Hepatocyte (in vitro differentiated cells): ENCODE measurements around the gene LRGUK. TPM values are rescaled to one million over a fixed set of nuclear protein-coding genes. Genes with fewer than 3 reads are reported as not detected.
"Not testable (repeated sequence)": the region's sequence is repeated elsewhere in the genome, so short reads cannot be mapped to it uniquely, and the experiment has no call there.

ENCODE experiments used
- DNase-seq: peaks from one replicate; pipeline ENCODE4 v3.0.0-alpha.2; 2016; ENCODE audit warnings: low spot score
- H2AFZ ChIP-seq: fragments of 200-600 bp; sonication (generic); 2 replicates; pipeline ENCODE4 v1.6.0; 2016; ENCODE audit warnings: antibody characterized with exemption, mild to moderate bottlenecking
- H3K27ac ChIP-seq: fragments of 200-600 bp; sonication (generic); 2 replicates; pipeline ENCODE4 v1.5.1; 2016; ENCODE audit warnings: mild to moderate bottlenecking
- H3K27me3 ChIP-seq: fragments of 200-600 bp; sonication (generic); 2 replicates; pipeline ENCODE4 v1.6.1; 2016
- H3K36me3 ChIP-seq: fragments of 200-600 bp; sonication (generic); replicated peaks from 2 replicates; pipeline ENCODE4 v1.5.1; 2016; ENCODE audit warnings: low read depth; ENCODE audit not compliant: insufficient read depth
- H3K4me1 ChIP-seq: fragments of 200-600 bp; sonication (generic); 2 replicates; pipeline ENCODE4 v1.5.1; 2016; ENCODE audit warnings: mild to moderate bottlenecking, moderate library complexity; ENCODE audit not compliant: insufficient read depth
- H3K4me2 ChIP-seq: fragments of 200-600 bp; sonication (generic); 2 replicates; pipeline ENCODE4 v1.6.0; 2016
- H3K4me3 ChIP-seq: fragments of 200-600 bp; sonication (generic); 2 replicates; pipeline ENCODE4 v1.5.1; 2016; ENCODE audit warnings: mild to moderate bottlenecking
- H3K79me2 ChIP-seq: fragments of 200-600 bp; sonication (generic); 2 replicates; pipeline ENCODE4 v1.6.0; 2017; ENCODE audit warnings: mild to moderate bottlenecking
- H3K9me2 ChIP-seq: fragments of 200-600 bp; sonication (generic); replicated peaks from 2 replicates; pipeline ENCODE4 v1.6.0; 2017; ENCODE audit warnings: mild to moderate bottlenecking; ENCODE audit not compliant: insufficient read depth
- H3K9me3 ChIP-seq: fragments of 200-600 bp; sonication (generic); 2 replicates; pipeline ENCODE4 v1.5.1; 2016; ENCODE audit warnings: low read depth, mild to moderate bottlenecking
- H4K20me1 ChIP-seq: fragments of 200-600 bp; sonication (generic); 2 replicates; pipeline ENCODE4 v1.6.0; 2016; ENCODE audit warnings: mild to moderate bottlenecking; ENCODE audit not compliant: insufficient read depth, poor library complexity, severe bottlenecking
- EZH2 ChIP-seq: fragments of 200-600 bp; sonication (generic); IDR thresholded peaks from 2 replicates; pipeline ENCODE4 v1.6.1; 2016; ENCODE audit warnings: antibody characterized with exemption, mild to moderate bottlenecking, borderline replicate concordance
- EZH2phosphoT487 ChIP-seq: fragments of 200-600 bp; sonication (generic); IDR thresholded peaks from one replicate; pipeline ENCODE4 v1.6.1; 2018; ENCODE audit warnings: antibody characterized with exemption, mild to moderate bottlenecking, low read depth, moderate library complexity; ENCODE audit not compliant: unreplicated experiment, severe bottlenecking
- WGBS: methylation state at CpG from one replicate; pipeline ENCODE4 v1.1.6; 2016; ENCODE audit warnings: low lambda C conversion rate; ENCODE audit errors: missing lambda C conversion rate; 5-methylcytosine and 5-hydroxymethylcytosine counted together
- polyA plus RNA-seq: library from polyadenylated mRNA; unstranded; fragments of >200 nt; fragmentation: Nextera tagmentation; extraction: Ambion mirVana; gene quantifications from 2 replicates; pipeline ENCODE4 v1.2.1, GENCODE V29; 2016
- total RNA-seq: library from RNA; depleted of rRNA; stranded (reverse); fragments of >200 nt; gene quantifications from 2 replicates; pipeline ENCODE4 v1.2.3, GENCODE V29; 2014
- TF ChIP-seq, protein P1 (sequence below): fragments of 200-600 bp; sonication (generic); IDR thresholded peaks from 2 replicates; pipeline ENCODE4 v1.5.1; 2016; ENCODE audit warnings: antibody characterized with exemption, mild to moderate bottlenecking; ENCODE audit not compliant: poor library complexity

Gene LRGUK
- total and polyA plus RNA-seq, 2 experiments from 2014 or later, result 0.73 TPM; not detected in 1

DNA sequence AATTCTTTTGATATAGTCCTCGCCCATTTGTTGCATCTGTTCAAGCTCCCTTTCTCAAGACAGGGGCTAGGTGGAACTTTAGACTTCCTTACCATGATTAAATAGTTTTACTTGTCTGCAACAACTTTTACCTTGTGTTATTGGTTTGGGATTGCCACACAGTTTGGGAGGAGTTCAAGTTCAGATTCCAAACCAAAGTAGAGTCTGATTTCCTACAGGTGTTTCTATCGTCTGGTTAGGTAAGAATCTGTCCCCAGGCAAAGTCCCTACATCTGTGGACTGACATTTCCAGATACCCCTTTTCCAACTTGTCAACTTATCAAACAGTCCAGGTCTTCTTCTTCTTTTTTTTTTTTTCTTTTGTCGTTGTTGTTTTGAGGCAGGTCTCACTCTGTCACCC, 93.1 kb downstream of the LRGUK start:
- Histone ChIP-seq H2AFZ (no peak overlapping the region), H4K20me1 (no peaks in the 10 kb centered on the region), H3K36me3 (no peaks in the 10 kb centered on the region), H3K4me3 (no peak overlapping the region), H3K27me3 (no peaks in the 10 kb centered on the region), H3K4me2 (no peak overlapping the region), H3K4me1 (no peaks in the 10 kb centered on the region), H3K9me2 (no peaks in the 10 kb centered on the region), H3K79me2 (no peaks in the 10 kb centered on the region), H3K9me3 (no peaks in the 10 kb centered on the region), H3K27ac (no peak overlapping the region)
- WGBS, result 89% methylated on average over 3 of the region's 3 CpGs
- TF ChIP-seq, protein P1, sequence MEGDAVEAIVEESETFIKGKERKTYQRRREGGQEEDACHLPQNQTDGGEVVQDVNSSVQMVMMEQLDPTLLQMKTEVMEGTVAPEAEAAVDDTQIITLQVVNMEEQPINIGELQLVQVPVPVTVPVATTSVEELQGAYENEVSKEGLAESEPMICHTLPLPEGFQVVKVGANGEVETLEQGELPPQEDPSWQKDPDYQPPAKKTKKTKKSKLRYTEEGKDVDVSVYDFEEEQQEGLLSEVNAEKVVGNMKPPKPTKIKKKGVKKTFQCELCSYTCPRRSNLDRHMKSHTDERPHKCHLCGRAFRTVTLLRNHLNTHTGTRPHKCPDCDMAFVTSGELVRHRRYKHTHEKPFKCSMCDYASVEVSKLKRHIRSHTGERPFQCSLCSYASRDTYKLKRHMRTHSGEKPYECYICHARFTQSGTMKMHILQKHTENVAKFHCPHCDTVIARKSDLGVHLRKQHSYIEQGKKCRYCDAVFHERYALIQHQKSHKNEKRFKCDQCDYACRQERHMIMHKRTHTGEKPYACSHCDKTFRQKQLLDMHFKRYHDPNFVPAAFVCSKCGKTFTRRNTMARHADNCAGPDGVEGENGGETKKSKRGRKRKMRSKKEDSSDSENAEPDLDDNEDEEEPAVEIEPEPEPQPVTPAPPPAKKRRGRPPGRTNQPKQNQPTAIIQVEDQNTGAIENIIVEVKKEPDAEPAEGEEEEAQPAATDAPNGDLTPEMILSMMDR, result no peak
- TF ChIP-seq EZH2 (no peak), EZH2phosphoT487 (no peak)
- DNase-seq, result no peak

DNA sequence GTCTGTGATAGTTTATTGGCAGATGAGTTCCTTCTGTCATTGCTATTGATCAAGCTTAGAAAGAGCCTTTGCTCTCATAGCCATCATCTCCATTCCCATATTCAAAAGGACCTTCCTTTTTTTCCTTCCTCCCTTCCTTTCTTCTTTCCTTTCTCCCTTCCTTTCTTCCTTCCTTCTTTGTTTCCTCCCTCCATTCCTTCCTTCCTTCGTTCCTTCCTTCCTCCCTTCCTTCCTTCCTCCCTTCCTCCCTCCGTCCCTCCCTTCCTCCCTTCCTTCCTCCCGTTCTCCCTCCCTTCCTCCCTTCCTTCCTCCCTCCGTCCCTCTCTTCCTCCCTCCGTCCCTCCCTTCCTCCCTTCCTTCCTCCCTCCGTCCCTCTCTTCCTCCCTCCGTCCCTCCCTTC, 104.2 kb downstream of the LRGUK start:
- not testable (repeated sequence) for H3K27me3 ChIP-seq, H3K79me2 ChIP-seq, H3K36me3 ChIP-seq, H3K4me3 ChIP-seq, H2AFZ ChIP-seq, H4K20me1 ChIP-seq, DNase-seq, H3K27ac ChIP-seq, H3K9me3 ChIP-seq, H3K4me1 ChIP-seq, H3K9me2 ChIP-seq, H3K4me2 ChIP-seq
- 60% methylated on average over 1 of the region's 7 CpGs for WGBS

DNA sequence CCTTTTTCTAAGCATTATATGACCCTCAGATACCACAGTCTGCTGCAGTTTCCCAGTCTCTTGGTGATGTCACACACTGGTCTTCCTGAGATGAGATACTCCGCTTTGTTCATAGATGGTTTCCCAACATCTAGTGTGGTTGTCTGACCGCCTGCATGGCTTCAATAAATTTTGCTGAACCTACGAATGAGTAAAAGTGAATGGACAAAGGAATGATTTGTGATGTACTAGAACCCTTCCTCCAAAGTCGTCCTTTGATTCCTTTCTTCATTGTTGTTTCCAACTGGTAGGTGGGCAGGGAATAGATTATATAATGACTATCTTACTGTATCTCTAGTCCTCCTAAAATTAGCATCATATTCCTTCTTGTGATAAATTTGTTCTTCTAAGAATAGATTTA, 107.1 kb downstream of the LRGUK start:
- Histone ChIP-seq H3K27me3 (no peaks in the 10 kb centered on the region), H3K36me3 (no peaks in the 10 kb centered on the region), H3K9me2 (no peaks in the 10 kb centered on the region), H3K4me3 (no peak overlapping the region), H4K20me1 (no peaks in the 10 kb centered on the region), H3K4me2 (no peak overlapping the region), H3K9me3 (peaks cover 4% of the 10 kb centered on the region), H2AFZ (no peak overlapping the region), H3K27ac (no peak overlapping the region), H3K79me2 (no peaks in the 10 kb centered on the region), H3K4me1 (no peaks in the 10 kb centered on the region)
- DNase-seq, result no peak
- TF ChIP-seq, protein P1, result no peak
- TF ChIP-seq EZH2, result no peak
- no peak for TF ChIP-seq EZH2phosphoT487
- 90% methylated on average over 4 of the region's 4 CpGs for WGBS

DNA sequence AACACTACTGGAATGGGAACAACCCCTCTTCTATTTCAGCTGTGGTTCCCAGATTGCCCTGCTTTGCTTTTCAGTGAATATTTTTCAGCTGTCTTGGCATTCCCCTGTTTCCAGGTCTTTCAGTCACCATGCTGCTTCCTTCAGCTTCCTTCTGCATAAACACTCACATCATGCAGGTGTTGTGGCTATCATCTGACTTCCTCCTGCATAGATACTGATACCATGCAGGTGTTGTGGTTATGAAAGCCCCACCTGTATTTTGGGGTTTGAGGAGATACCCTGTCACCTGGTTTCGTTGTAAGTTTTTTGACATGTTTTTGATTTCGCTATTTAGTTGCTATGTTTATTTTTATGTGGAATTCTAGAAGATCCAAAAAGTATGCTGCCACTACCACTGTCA, 118.1 kb downstream of the LRGUK start:
- Histone ChIP-seq H3K9me3 (no peaks in the 10 kb centered on the region), H3K9me2 (no peaks in the 10 kb centered on the region), H3K27ac (no peak overlapping the region), H3K27me3 (no peaks in the 10 kb centered on the region), H4K20me1 (no peaks in the 10 kb centered on the region), H3K4me3 (no peak overlapping the region), H3K4me2 (no peak overlapping the region), H3K36me3 (no peaks in the 10 kb centered on the region), H3K79me2 (no peaks in the 10 kb centered on the region), H3K4me1 (no peaks in the 10 kb centered on the region), H2AFZ (no peak overlapping the region)
- WGBS, result 91% methylated on average over 2 of the region's 2 CpGs
- TF ChIP-seq EZH2phosphoT487 (no peak), EZH2 (no peak)
- DNase-seq, result no peak
